ENCODE data around the gene GAB2.

The GAB2 gene

GRCh38 chr11:78217650-78218541 lies 199.7 kb downstream of the GAB2 start:
- peaks cover 67% of the 10 kb centered on the region for H3K36me3 ChIP-seq (replicated peaks)
- no peaks in the 10 kb centered on the region for H3K9me3 ChIP-seq
- no peak overlapping the region for H3K4me3 ChIP-seq
- H3K4me1 ChIP-seq, result no peaks in the 10 kb centered on the region
- H3K27me3 ChIP-seq (ENCODE audit: low read depth), result no peaks in the 10 kb centered on the region
- in situ Hi-C loops (cut with MboI; ENCODE audit: low sequenced_read_pairs), result no loop called here
- no peak for DNase-seq (ENCODE audit: low spot score in 2 of 2)

- in situ Hi-C loops (cut with MboI; ENCODE audit: low sequenced_read_pairs), result no loop called here
- Histone ChIP-seq H3K4me1 (no peaks in the 10 kb centered on the region), H3K27me3 (ENCODE audit: low read depth) (no peaks in the 10 kb centered on the region), H3K4me3 (no peak overlapping the region), H3K9me3 (0 out of 2 replicates have a peak, but pooled peaks cover 3% of the 10 kb centered on the region), H3K36me3 (replicated peaks) (peaks cover 61% of the 10 kb centered on the region)
- no peak for DNase-seq (ENCODE audit: low spot score in 2 of 2)
These were observed 200.9 kb downstream of the GAB2 start for GRCh38 chr11:78216571-78217287.

DNA sequence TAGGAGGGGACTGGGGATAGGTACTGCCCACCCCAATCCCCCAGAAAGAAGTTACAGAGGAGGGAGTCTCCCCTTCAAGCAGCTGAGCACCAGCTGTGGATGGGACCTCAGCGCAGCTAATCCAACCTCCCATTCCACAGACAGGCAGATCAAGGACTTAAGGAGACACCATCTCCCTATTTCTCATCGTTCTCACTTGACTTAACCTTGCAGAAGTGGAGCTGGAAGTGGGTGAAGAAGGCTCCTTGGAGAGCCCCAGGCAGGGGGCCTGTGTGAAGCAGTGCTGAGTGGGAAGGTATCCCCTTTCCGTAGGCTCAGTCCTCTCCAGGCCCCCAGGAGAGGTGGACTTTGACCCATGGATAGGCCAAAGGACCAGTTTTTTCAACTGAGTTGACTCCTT lies 201.6 kb downstream of the GAB2 start:
- H3K4me1 ChIP-seq, result no peaks in the 10 kb centered on the region
- DNase-seq (ENCODE audit: low spot score in 2 of 2), result no peak
- H3K27me3 ChIP-seq (ENCODE audit: low read depth), result no peaks in the 10 kb centered on the region
- H3K36me3 ChIP-seq (replicated peaks), result peaks cover 60% of the 10 kb centered on the region
- H3K4me3 ChIP-seq, result no peak overlapping the region
- 0 out of 2 replicates have a peak, but pooled peaks cover 3% of the 10 kb centered on the region for H3K9me3 ChIP-seq
- in situ Hi-C loops (cut with MboI; ENCODE audit: low sequenced_read_pairs), result no loop called here

- no peak overlapping the region for H3K4me3 ChIP-seq
- H3K4me1 ChIP-seq, result no peaks in the 10 kb centered on the region
- H3K9me3 ChIP-seq, result 0 out of 2 replicates have a peak, but pooled peaks cover 3% of the 10 kb centered on the region
- in situ Hi-C loops (cut with MboI; ENCODE audit: low sequenced_read_pairs), result no loop called here
- DNase-seq (ENCODE audit: low spot score in 2 of 2), result no peak
- H3K36me3 ChIP-seq (replicated peaks), result peaks cover 56% of the 10 kb centered on the region
- H3K27me3 ChIP-seq (ENCODE audit: low read depth), result no peaks in the 10 kb centered on the region
These were observed 203.1 kb downstream of the GAB2 start for GRCh38 chr11:78214331-78215194.

DNA sequence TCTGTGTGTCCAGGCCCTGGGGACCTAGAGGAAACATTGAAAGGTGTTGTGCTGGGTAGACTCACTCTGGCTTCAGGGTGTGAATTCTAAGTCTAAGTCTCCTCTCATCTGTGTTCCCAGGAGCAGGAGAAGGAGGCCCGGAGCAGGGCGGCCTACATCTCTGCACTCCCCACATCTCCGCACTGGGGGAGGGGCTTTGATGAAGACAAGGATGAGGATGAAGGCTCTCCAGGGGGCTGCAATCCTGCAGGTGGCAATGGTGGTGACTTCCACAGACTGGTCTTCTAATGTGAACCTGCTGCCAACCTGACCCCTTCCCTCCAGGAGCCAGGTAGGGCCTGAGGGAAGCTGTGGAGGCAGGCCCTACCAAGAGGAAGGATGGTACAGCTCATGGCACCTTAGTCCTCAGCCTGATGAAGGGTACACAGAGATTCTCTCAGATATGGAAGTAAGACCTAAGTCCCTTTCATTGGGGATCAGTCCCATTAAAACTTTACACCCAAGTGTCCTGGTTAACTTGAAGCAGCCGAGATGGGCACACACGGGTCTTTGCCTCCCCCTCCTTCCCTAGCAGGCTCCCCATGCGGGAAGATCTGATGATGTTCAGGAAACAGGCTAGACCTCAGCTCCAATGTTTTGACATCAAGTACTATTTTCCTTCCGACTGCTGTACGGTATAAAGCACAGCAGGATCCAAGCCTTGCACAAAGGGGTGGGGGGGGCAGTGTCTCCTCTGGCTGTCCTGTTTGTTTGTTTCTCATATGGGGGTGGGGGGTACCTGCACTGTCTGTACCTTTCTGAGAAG lies 203.9 kb downstream of the GAB2 start:
- in situ Hi-C loops (cut with MboI; ENCODE audit: low sequenced_read_pairs), result no loop called here
- no peaks in the 10 kb centered on the region for H3K27me3 ChIP-seq (ENCODE audit: low read depth)
- H3K4me1 ChIP-seq, result no peaks in the 10 kb centered on the region
- 0 out of 2 replicates have a peak, but pooled peaks cover 3% of the 10 kb centered on the region for H3K9me3 ChIP-seq
- no peak overlapping the region for H3K4me3 ChIP-seq
- no peak for DNase-seq (ENCODE audit: low spot score in 2 of 2)
- H3K36me3 ChIP-seq (replicated peaks), result peaks cover 49% of the 10 kb centered on the region

GRCh38 chr11:78212586-78213371 lies 204.8 kb downstream of the GAB2 start:
- Histone ChIP-seq H3K9me3 (0 out of 2 replicates have a peak, but pooled peaks cover 3% of the 10 kb centered on the region), H3K27me3 (ENCODE audit: low read depth) (no peaks in the 10 kb centered on the region), H3K4me1 (no peaks in the 10 kb centered on the region), H3K4me3 (no peak overlapping the region), H3K36me3 (replicated peaks) (peaks cover 43% of the 10 kb centered on the region)
- in situ Hi-C loops (cut with MboI; ENCODE audit: low sequenced_read_pairs), result no loop called here
- no peak for DNase-seq (ENCODE audit: low spot score in 2 of 2)

- Histone ChIP-seq H3K4me1 (no peaks in the 10 kb centered on the region), H3K36me3 (replicated peaks) (peaks cover 38% of the 10 kb centered on the region), H3K27me3 (ENCODE audit: low read depth) (no peaks in the 10 kb centered on the region), H3K9me3 (0 out of 2 replicates have a peak, but pooled peaks cover 3% of the 10 kb centered on the region), H3K4me3 (no peak overlapping the region)
- in situ Hi-C loops (cut with MboI; ENCODE audit: low sequenced_read_pairs), result no loop called here
- DNase-seq (ENCODE audit: low spot score in 2 of 2), result no peak
These were observed 206.1 kb downstream of the GAB2 start for GRCh38 chr11:78211565-78211964.

DNA sequence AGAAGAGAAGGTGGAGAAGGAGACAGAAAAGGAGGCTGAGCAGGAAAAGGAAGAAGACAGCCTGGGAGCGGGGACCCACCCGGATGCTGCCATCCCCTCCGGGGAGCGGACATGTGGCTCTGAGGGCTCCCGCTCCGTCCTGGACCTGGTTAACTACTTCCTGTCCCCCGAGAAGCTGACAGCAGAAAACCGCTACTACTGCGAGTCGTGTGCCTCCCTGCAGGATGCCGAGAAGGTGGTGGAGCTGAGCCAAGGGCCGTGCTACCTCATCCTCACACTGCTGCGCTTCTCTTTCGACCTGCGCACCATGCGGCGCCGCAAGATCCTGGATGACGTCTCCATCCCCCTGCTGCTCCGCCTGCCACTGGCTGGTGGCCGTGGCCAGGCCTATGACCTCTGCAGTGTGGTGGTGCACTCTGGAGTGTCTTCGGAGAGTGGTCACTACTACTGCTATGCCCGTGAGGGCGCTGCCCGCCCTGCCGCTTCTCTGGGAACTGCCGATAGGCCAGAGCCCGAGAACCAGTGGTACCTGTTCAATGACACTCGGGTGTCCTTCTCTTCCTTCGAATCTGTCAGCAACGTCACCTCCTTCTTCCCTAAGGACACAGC lies 207.5 kb downstream of the GAB2 start:
- Histone ChIP-seq H3K9me3 (0 out of 2 replicates have a peak, but pooled peaks cover 3% of the 10 kb centered on the region), H3K27me3 (ENCODE audit: low read depth) (no peaks in the 10 kb centered on the region), H3K36me3 (replicated peaks) (peaks cover 29% of the 10 kb centered on the region), H3K4me1 (no peaks in the 10 kb centered on the region), H3K4me3 (no peak overlapping the region)
- DNase-seq (ENCODE audit: low spot score in 2 of 2), result no peak
- in situ Hi-C loops (cut with MboI; ENCODE audit: low sequenced_read_pairs), result no loop called here

- H3K27me3 ChIP-seq (ENCODE audit: low read depth), result no peaks in the 10 kb centered on the region
- H3K36me3 ChIP-seq (replicated peaks), result peaks cover 23% of the 10 kb centered on the region
- in situ Hi-C loops (cut with MboI; ENCODE audit: low sequenced_read_pairs), result no loop called here
- no peak for DNase-seq (ENCODE audit: low spot score in 2 of 2)
- 0 out of 2 replicates have a peak, but pooled peaks cover 3% of the 10 kb centered on the region for H3K9me3 ChIP-seq
- H3K4me3 ChIP-seq, result no peak overlapping the region
- H3K4me1 ChIP-seq, result no peaks in the 10 kb centered on the region
These were observed 208.1 kb downstream of the GAB2 start for GRCh38 chr11:78209478-78209877.

DNA sequence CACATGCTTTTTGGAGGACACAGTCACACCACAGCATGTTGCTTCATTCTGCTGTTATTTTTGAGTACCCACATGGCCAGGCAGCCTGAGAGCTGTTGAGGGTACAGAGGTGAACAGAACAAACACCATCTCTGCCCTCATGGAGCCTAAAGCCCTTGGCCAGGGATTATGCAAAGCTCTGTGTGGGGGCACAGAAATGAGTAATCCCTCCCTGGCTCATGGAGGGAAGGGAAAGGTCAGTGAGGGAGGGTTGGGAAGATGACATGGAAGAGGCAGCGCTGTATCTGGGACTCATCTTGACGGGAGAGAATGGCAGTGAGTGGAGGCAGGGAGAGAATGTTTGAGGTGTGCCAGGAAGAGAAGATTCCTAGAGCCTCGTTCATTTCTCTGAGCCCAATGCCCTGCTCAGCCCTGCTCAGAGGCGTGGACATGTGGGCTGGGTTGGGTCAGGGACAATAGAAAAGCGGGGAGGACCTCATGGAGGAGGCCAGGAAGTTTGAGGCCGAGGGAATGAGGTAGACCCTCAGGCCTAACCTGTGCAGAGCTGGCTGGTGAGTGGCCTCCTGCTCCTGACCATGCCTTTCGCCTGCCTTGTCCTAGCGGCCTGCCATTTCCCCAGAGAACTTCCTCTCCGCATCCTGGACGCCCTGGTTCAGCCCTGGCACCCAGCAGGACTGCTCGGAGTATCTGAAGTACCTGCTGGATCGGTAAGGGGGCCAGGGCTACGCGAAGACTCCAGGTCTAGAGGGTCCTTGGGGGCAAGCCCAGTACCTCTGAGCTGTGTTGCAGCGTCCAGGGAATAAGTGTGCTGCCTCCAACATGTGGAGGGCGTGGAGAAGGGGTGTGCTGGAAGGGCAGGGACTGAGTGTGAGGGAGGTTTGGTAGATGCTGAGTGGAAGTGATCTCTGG lies 209.1 kb downstream of the GAB2 start:
- Histone ChIP-seq H3K27me3 (ENCODE audit: low read depth) (no peaks in the 10 kb centered on the region), H3K9me3 (0 out of 2 replicates have a peak, but pooled peaks cover 3% of the 10 kb centered on the region), H3K4me1 (no peaks in the 10 kb centered on the region), H3K36me3 (replicated peaks) (peaks cover 22% of the 10 kb centered on the region), H3K4me3 (no peak overlapping the region)
- in situ Hi-C loops (cut with MboI; ENCODE audit: low sequenced_read_pairs), result no loop called here
- no peak for DNase-seq (ENCODE audit: low spot score in 2 of 2)

DNA sequence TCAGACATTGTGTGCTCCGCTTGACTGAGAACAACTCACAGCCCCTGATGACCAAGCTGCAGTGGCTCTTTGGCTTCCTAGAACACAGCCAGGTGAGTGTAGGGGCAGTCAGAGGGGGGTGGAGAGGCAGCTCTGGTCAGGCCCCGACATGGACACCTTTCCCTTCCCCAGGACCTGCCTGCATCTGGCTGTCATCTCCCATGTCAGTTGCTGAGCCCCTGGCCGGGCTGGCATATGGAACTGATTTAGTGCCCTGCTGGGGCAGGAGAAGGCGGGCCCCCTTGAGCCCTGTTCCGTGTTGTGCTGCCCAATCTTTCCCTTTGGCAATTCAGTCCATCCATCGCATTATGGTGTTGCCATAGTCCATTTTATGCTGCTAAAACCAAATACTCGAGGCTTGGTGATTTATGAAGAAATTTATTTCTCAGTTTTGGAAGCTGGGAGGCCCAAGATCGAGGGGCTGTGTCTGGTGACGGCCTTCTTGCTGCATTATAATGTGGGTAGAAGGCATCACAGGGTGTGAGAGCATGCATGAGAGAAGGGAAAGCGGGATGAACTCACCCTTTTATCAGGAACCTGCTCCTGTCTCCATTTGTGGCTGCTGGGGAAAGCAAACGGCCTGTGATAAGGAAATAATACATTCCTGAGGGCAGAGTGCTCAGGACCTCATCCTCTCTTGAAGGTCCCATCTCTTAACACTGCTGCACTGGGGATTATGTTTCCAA lies 209.9 kb downstream of the GAB2 start:
- in situ Hi-C loops (cut with MboI; ENCODE audit: low sequenced_read_pairs), result no loop called here
- H3K36me3 ChIP-seq (replicated peaks), result peaks cover 19% of the 10 kb centered on the region

More for the DNA sequence above, 209.9 kb downstream of the GAB2 start:
- Histone ChIP-seq H3K4me3 (no peak overlapping the region), H3K27me3 (ENCODE audit: low read depth) (no peaks in the 10 kb centered on the region), H3K9me3 (0 out of 2 replicates have a peak, but pooled peaks cover 3% of the 10 kb centered on the region), H3K4me1 (no peaks in the 10 kb centered on the region)
- DNase-seq (ENCODE audit: low spot score in 2 of 2), result no peak
